Mesenchymal stem cell (in vitro differentiated cells and primary cell): ENCODE data around the gene ANKRD22.

Experiments
- DNase-seq: peaks from one replicate; pipeline ENCODE4 v3.0.0-alpha.2; 2013
- H2AFZ ChIP-seq: one replicate; pipeline ENCODE4 v1.6.1; 2013; ENCODE audit warnings: low read depth, mild to moderate bottlenecking, control low read depth, inconsistent platforms, low read length, moderate library complexity
- H2AK5ac ChIP-seq: 2 replicates; pipeline ENCODE4 v1.6.1; 2013; ENCODE audit warnings: low read length, moderate library complexity, mild to moderate bottlenecking, inconsistent platforms; ENCODE audit not compliant: severe bottlenecking
- H2BK120ac ChIP-seq: one replicate; pipeline ENCODE4 v1.6.1; 2013; ENCODE audit warnings: low read depth, mild to moderate bottlenecking, inconsistent platforms, low read length, moderate library complexity
- H2BK12ac ChIP-seq, 2 experiments: one replicate each; pipeline ENCODE4 v1.6.1; 2013; ENCODE audit warnings: inconsistent platforms in 2 of 2, low read length in 2 of 2, mild to moderate bottlenecking in 2 of 2, moderate library complexity in 2 of 2, control low read depth in 1 of 2
- H2BK15ac ChIP-seq: one replicate; pipeline ENCODE4 v1.6.1; 2013; ENCODE audit warnings: mild to moderate bottlenecking, low read depth, inconsistent platforms; ENCODE audit not compliant: poor library complexity, severe bottlenecking
- H2BK5ac ChIP-seq: 2 replicates; pipeline ENCODE4 v1.6.1; 2013; ENCODE audit warnings: low read depth, mild to moderate bottlenecking, low read length, control low read depth, inconsistent platforms; ENCODE audit not compliant: poor library complexity, severe bottlenecking
- H3K14ac ChIP-seq, 2 experiments: one replicate each; pipeline ENCODE4 v1.6.1; 2013; ENCODE audit warnings: inconsistent platforms in 2 of 2, low read length in 2 of 2, control low read depth in 1 of 2, mild to moderate bottlenecking in 1 of 2, moderate library complexity in 1 of 2
- H3K18ac ChIP-seq, 2 experiments: one replicate each; pipeline ENCODE4 v1.6.1; 2013; ENCODE audit warnings: inconsistent platforms in 2 of 2, low read length in 2 of 2, control low read depth in 1 of 2, low read depth in 1 of 2, mild to moderate bottlenecking in 1 of 2
- H3K23ac ChIP-seq, 2 experiments: one replicate each; pipeline ENCODE4 v1.6.1; 2013; ENCODE audit warnings: inconsistent platforms in 2 of 2, low read length in 2 of 2, mild to moderate bottlenecking in 2 of 2, moderate library complexity in 2 of 2, control low read depth in 1 of 2
- H3K27ac ChIP-seq: 2 replicates; pipeline ENCODE4 v1.5.1; 2013; ENCODE audit warnings: mild to moderate bottlenecking, moderate library complexity, low read length, control low read depth, inconsistent platforms; ENCODE audit not compliant: poor library complexity, severe bottlenecking
- H3K27me3 ChIP-seq, 2 experiments: 2 replicates each; pipeline versions ENCODE4 v1.6.1 to v1.7.0; 2013; ENCODE audit warnings: low read length in 2 of 2, mild to moderate bottlenecking in 2 of 2, moderate library complexity in 2 of 2, control low read depth in 1 of 2, inconsistent platforms in 1 of 2; ENCODE audit not compliant: control insufficient read depth in 1 of 2, insufficient read depth in 1 of 2
- H3K36me3 ChIP-seq, 2 experiments: 2 replicates each; pipeline versions ENCODE4 v1.6.1 to v1.7.0; 2013; ENCODE audit warnings: low read length in 2 of 2, control low read depth in 1 of 2, inconsistent platforms in 1 of 2, low read depth in 1 of 2, mild to moderate bottlenecking in 1 of 2; ENCODE audit not compliant: insufficient read depth in 2 of 2, control insufficient read depth in 1 of 2
- H3K4ac ChIP-seq, 2 experiments: one replicate each; pipeline ENCODE4 v1.6.1; 2013; ENCODE audit warnings: inconsistent platforms in 2 of 2, low read length in 2 of 2, mild to moderate bottlenecking in 2 of 2, moderate library complexity in 2 of 2, control low read depth in 1 of 2, low read depth in 1 of 2
- H3K4me1 ChIP-seq: 2 replicates; pipeline ENCODE4 v1.6.1; 2013; ENCODE audit warnings: low read depth, low read length, control low read depth; ENCODE audit not compliant: control insufficient read depth, insufficient read depth
- H3K4me2 ChIP-seq: 2 replicates; pipeline ENCODE4 v1.6.1; 2013; ENCODE audit warnings: low read length, mild to moderate bottlenecking, inconsistent platforms; ENCODE audit not compliant: poor library complexity, severe bottlenecking
- H3K4me3 ChIP-seq, 2 experiments: 2 replicates each; pipeline versions ENCODE4 v1.5.1 to v1.7.0; 2013; ENCODE audit warnings: low read length in 2 of 2, mild to moderate bottlenecking in 2 of 2, control low read depth in 1 of 2, low read depth in 1 of 2; ENCODE audit not compliant: insufficient read depth in 1 of 2
- H3K79me1 ChIP-seq: replicated peaks from 2 replicates; pipeline ENCODE4 v1.6.1; 2013; ENCODE audit warnings: mild to moderate bottlenecking, control low read depth, low read length, inconsistent platforms; ENCODE audit not compliant: poor library complexity, severe bottlenecking
- H3K9ac ChIP-seq: 2 replicates; pipeline ENCODE4 v1.7.0; 2013; ENCODE audit warnings: mild to moderate bottlenecking, low read length, moderate library complexity
- H3K9me3 ChIP-seq: 2 replicates; pipeline ENCODE4 v1.7.0; 2013; ENCODE audit warnings: mild to moderate bottlenecking, low read length; ENCODE audit not compliant: control insufficient read depth
- H4K8ac ChIP-seq: one replicate; pipeline ENCODE4 v1.6.1; 2013; ENCODE audit warnings: inconsistent platforms, mild to moderate bottlenecking, low read length, moderate library complexity
- H4K91ac ChIP-seq: one replicate; pipeline ENCODE4 v1.6.1; 2013; ENCODE audit warnings: mild to moderate bottlenecking, low read length, inconsistent platforms
- WGBS: methylation state at CpG from one replicate; pipeline ENCODE4 v1.1.7; 2013; ENCODE audit warnings: mixed read lengths; 5-methylcytosine and 5-hydroxymethylcytosine counted together

The ANKRD22 gene

GRCh38 chr10:88832376-88832775 is 19.3 kb downstream of the ANKRD22 start:
- Histone ChIP-seq H3K79me1 (no peaks in the 10 kb centered on the region), H3K4me3 (no peak overlapping the region), H2BK5ac (no peak overlapping the region), H3K9me3 (no peaks in the 10 kb centered on the region), H3K27ac (no peak overlapping the region), H2AFZ (no peak overlapping the region), H3K18ac (no peak overlapping the region), H2BK15ac (no peak overlapping the region), H2AK5ac (no peak overlapping the region), H3K4ac (no peak overlapping the region), H3K4me2 (no peak overlapping the region), H3K27me3 (no peaks in the 10 kb centered on the region), H3K9ac (no peak overlapping the region), H2BK12ac (no peak overlapping the region), H3K23ac (no peak overlapping the region), H3K36me3 (no peaks in the 10 kb centered on the region), H3K4me1 (no peaks in the 10 kb centered on the region), H4K8ac (no peak overlapping the region), H4K91ac (no peak overlapping the region), H3K14ac (no peak overlapping the region), H2BK120ac (no peak overlapping the region)
- no peak for DNase-seq

DNA sequence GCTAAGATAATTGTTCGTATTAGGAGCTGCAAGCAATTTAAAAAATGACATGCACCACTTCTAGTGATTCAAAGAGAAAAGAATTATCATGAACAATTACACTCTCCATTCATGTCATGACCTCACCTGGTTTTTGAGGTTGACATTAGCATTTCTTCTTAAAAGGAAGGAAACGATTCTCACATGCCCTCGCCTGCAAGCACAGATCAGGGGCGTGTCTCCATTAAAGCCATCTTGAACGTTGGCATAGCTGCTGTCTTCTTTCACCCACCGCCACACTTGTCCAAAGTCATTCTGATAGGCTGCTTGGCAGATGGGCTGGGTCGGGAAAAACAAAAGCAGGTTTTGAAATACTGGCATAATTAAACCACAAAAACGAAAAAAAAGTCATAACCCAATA is 19.9 kb downstream of the ANKRD22 start:
- Histone ChIP-seq H3K36me3 (no peaks in the 10 kb centered on the region), H3K4me1 (no peaks in the 10 kb centered on the region), H3K27ac (no peak overlapping the region), H3K14ac (no peak overlapping the region), H2BK5ac (no peak overlapping the region), H4K91ac (no peak overlapping the region), H3K18ac (no peak overlapping the region), H2AFZ (no peak overlapping the region), H2AK5ac (no peak overlapping the region), H3K9me3 (no peaks in the 10 kb centered on the region), H2BK120ac (no peak overlapping the region), H3K9ac (no peak overlapping the region), H2BK12ac (no peak overlapping the region), H3K23ac (no peak overlapping the region), H2BK15ac (no peak overlapping the region), H4K8ac (no peak overlapping the region), H3K27me3 (no peaks in the 10 kb centered on the region), H3K4me2 (no peak overlapping the region), H3K4ac (no peak overlapping the region), H3K79me1 (no peaks in the 10 kb centered on the region), H3K4me3 (no peak overlapping the region)
- 63% methylated on average over 5 of the region's 8 CpGs for WGBS
- DNase-seq = no peak

DNA sequence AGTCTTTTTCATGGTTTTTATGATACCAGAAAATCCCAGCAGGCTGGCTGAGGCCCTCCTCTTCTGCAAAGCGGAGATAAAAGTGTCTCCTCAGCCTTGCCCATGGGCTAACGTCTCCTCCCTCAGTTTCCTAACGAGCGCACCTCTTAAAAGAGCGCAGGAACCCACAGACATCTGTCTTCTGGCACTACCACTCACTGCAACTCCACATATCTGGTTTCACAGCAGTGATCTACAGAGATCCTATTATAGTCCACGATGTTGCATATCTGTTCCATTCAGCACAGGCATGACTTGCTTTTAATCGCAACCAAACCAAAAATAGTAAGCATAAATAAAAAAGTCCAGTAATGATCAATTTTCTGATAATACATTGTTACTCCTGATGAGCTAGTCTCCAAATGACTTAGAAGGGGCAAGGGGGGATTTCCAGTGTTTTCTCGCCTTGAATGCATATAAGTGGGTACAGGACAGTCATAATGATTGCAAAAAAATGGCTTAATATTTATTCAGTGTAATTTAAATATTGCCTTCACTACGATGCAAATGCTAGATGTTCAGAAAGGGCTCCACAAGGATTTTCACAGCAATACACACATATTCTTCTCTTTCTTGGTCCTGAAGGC is 20.9 kb downstream of the ANKRD22 start:
- H2BK12ac ChIP-seq = no peak overlapping the region
- no peak overlapping the region for H3K18ac ChIP-seq
- H3K9ac ChIP-seq = no peak overlapping the region
- H2AFZ ChIP-seq = no peak overlapping the region
- no peaks in the 10 kb centered on the region for H3K27me3 ChIP-seq
- H2BK15ac ChIP-seq = no peak overlapping the region
- no peaks in the 10 kb centered on the region for H3K4me1 ChIP-seq
- H3K4ac ChIP-seq = no peak overlapping the region
- no peak overlapping the region for H4K8ac ChIP-seq
- no peak overlapping the region for H3K14ac ChIP-seq
- no peak overlapping the region for H4K91ac ChIP-seq
- H2AK5ac ChIP-seq = no peak overlapping the region
- H2BK5ac ChIP-seq = no peak overlapping the region
- no peak for DNase-seq
- H3K4me3 ChIP-seq = no peak overlapping the region
- H3K36me3 ChIP-seq = no peaks in the 10 kb centered on the region
- H3K23ac ChIP-seq = no peak overlapping the region
- H3K79me1 ChIP-seq = no peaks in the 10 kb centered on the region
- H3K27ac ChIP-seq = no peak overlapping the region
- no peaks in the 10 kb centered on the region for H3K9me3 ChIP-seq
- no peak overlapping the region for H3K4me2 ChIP-seq
- no peak overlapping the region for H2BK120ac ChIP-seq
- 87% methylated on average over 8 of the region's 9 CpGs for WGBS

- Histone ChIP-seq H3K18ac (no peak overlapping the region), H4K91ac (no peak overlapping the region), H3K9me3 (no peaks in the 10 kb centered on the region), H3K9ac (no peak overlapping the region), H3K79me1 (no peaks in the 10 kb centered on the region), H2BK5ac (no peak overlapping the region), H2AK5ac (no peak overlapping the region), H2BK15ac (no peak overlapping the region), H3K4me1 (no peaks in the 10 kb centered on the region), H3K4me2 (no peak overlapping the region), H3K14ac (no peak overlapping the region), H4K8ac (no peak overlapping the region), H3K36me3 (no peaks in the 10 kb centered on the region), H3K27me3 (no peaks in the 10 kb centered on the region), H2BK12ac (no peak overlapping the region), H3K4me3 (no peak overlapping the region), H2BK120ac (no peak overlapping the region), H3K27ac (no peak overlapping the region), H2AFZ (no peak overlapping the region), H3K23ac (no peak overlapping the region), H3K4ac (no peak overlapping the region)
- no peak for DNase-seq
- no CpG with 5 or more reads among the region's 1 CpG for WGBS
Observed at GRCh38 chr10:88828310-88828709, 23.3 kb downstream of the ANKRD22 start.
